Loucy (cell line): Measurements from ENCODE around the gene TC2N.
A peak's percentile ranks its signal among the peaks of the same experiment; 100 is the strongest.
"Not testable (repeated sequence)": the region's sequence is repeated elsewhere in the genome, so short reads cannot be mapped to it uniquely, and the experiment has no call there.

Experiments
- H2AFZ ChIP-seq: fragments of 200-600 bp; sonication (generic); 2 replicates; pipeline ENCODE4 v1.6.0; 2016; ENCODE audit warnings: antibody characterized with exemption, mild to moderate bottlenecking, low read length, moderate library complexity
- H3F3A ChIP-seq: fragments of 200-600 bp; 2 replicates; pipeline ENCODE4 v1.6.0; 2016; ENCODE audit warnings: antibody characterized with exemption, low read depth, mild to moderate bottlenecking
- H3K27me3 ChIP-seq: fragments of 200-600 bp; sonication (generic); 2 replicates; pipeline ENCODE4 v1.6.1; 2014; ENCODE audit warnings: low read length, mild to moderate bottlenecking; ENCODE audit not compliant: insufficient read depth, poor library complexity, severe bottlenecking
- H3K36me3 ChIP-seq: fragments of 200-600 bp; sonication (generic); 2 replicates; pipeline ENCODE4 v1.6.1; 2016; ENCODE audit warnings: low read length; ENCODE audit not compliant: insufficient read depth
- H3K4me1 ChIP-seq: fragments of 200-600 bp; sonication (generic); 2 replicates; pipeline ENCODE4 v1.5.1; 2014; ENCODE audit warnings: low read length, mild to moderate bottlenecking; ENCODE audit not compliant: insufficient read depth, poor library complexity, severe bottlenecking
- H3K4me2 ChIP-seq: fragments of 200-600 bp; sonication (generic); 2 replicates; pipeline ENCODE4 v1.6.0; 2014; ENCODE audit warnings: antibody characterized with exemption, low read length, low read depth, mild to moderate bottlenecking; ENCODE audit not compliant: poor library complexity, severe bottlenecking
- H3K4me3 ChIP-seq: fragments of 200-600 bp; sonication (generic); 2 replicates; pipeline ENCODE4 v1.5.1; 2014; ENCODE audit warnings: low read length, mild to moderate bottlenecking, mixed read lengths; ENCODE audit not compliant: poor library complexity, severe bottlenecking
- H3K79me2 ChIP-seq: fragments of 200-600 bp; sonication (generic); 2 replicates; pipeline ENCODE4 v1.6.1; 2014; ENCODE audit warnings: low read length; ENCODE audit not compliant: insufficient read depth
- H3K9ac ChIP-seq: fragments of 200-600 bp; sonication (generic); 2 replicates; pipeline ENCODE4 v1.6.0; 2014; ENCODE audit warnings: mild to moderate bottlenecking, low read depth, low read length, moderate library complexity; ENCODE audit not compliant: poor library complexity, severe bottlenecking
- H3K9me2 ChIP-seq: fragments of 200-600 bp; sonication (generic); replicated peaks from 2 replicates; pipeline ENCODE4 v1.6.1; 2016; ENCODE audit warnings: low read depth, low read length, mixed read lengths
- H3K9me3 ChIP-seq: fragments of 200-600 bp; sonication (generic); 2 replicates; pipeline ENCODE4 v1.6.1; 2014; ENCODE audit warnings: mild to moderate bottlenecking, antibody characterized with exemption, low read length, low read depth; ENCODE audit not compliant: insufficient read depth
- H4K20me1 ChIP-seq: fragments of 200-600 bp; sonication (generic); 2 replicates; pipeline ENCODE4 v1.6.0; 2014; ENCODE audit warnings: antibody characterized with exemption, low read length, mild to moderate bottlenecking; ENCODE audit not compliant: insufficient read depth, poor library complexity, severe bottlenecking
- EZH2phosphoT487 ChIP-seq: fragments of 200-600 bp; IDR thresholded peaks from 2 replicates; pipeline ENCODE4 v1.6.1; 2018; ENCODE audit warnings: antibody characterized with exemption, mild to moderate bottlenecking, moderate library complexity, borderline replicate concordance
- TF ChIP-seq, protein P1 (sequence below): fragments of 200-600 bp; sonication (generic); conservative IDR thresholded peaks from 2 replicates; pipeline ENCODE4 v1.5.1; 2014; ENCODE audit warnings: mild to moderate bottlenecking, antibody characterized with exemption, low read length

The TC2N gene

DNA sequence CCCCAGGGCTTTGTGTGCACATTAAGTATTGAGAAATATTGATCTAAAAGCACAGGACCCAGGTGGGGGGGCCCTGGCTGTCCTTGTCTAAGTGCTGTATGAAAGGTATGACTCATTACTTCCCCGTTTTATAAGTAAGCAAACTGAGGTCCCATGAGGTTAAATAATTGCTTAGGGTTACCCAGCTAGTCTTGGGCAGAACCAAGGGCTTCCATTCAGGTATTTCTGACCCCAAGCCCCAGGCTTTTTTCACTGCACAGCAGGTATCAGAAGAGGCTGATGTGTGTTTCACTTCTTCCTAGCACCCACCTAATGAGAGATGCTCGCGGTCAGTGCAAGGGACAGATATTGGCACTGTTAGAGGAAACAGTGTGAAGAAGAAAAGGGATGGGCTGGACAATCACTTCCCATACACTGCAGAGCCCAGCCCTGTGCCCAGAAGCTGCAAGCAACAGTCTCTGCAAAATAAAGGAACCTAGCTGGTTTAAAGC, 4.7 kb upstream of the TC2N start:
- peak overlapping the region; percentile 67 for H3K4me2 ChIP-seq
- H4K20me1 ChIP-seq, result no peaks in the 10 kb centered on the region
- no peak overlapping the region for H2AFZ ChIP-seq
- no peaks in the 10 kb centered on the region for H3K27me3 ChIP-seq
- peak overlapping the region; percentile 50 for H3K4me3 ChIP-seq
- 0 out of 2 replicates have a peak, but pooled peaks cover 3% of the 10 kb centered on the region for H3F3A ChIP-seq
- peaks cover 82% of the 10 kb centered on the region for H3K4me1 ChIP-seq
- peak overlapping the region; percentile 64 for H3K9ac ChIP-seq
- H3K79me2 ChIP-seq, result no peaks in the 10 kb centered on the region
- H3K9me2 ChIP-seq, result no peaks in the 10 kb centered on the region
- H3K36me3 ChIP-seq, result no peaks in the 10 kb centered on the region
- TF ChIP-seq EZH2phosphoT487, result no peak
- TF ChIP-seq, protein P1, sequence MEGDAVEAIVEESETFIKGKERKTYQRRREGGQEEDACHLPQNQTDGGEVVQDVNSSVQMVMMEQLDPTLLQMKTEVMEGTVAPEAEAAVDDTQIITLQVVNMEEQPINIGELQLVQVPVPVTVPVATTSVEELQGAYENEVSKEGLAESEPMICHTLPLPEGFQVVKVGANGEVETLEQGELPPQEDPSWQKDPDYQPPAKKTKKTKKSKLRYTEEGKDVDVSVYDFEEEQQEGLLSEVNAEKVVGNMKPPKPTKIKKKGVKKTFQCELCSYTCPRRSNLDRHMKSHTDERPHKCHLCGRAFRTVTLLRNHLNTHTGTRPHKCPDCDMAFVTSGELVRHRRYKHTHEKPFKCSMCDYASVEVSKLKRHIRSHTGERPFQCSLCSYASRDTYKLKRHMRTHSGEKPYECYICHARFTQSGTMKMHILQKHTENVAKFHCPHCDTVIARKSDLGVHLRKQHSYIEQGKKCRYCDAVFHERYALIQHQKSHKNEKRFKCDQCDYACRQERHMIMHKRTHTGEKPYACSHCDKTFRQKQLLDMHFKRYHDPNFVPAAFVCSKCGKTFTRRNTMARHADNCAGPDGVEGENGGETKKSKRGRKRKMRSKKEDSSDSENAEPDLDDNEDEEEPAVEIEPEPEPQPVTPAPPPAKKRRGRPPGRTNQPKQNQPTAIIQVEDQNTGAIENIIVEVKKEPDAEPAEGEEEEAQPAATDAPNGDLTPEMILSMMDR, result no peak
- no peaks in the 10 kb centered on the region for H3K9me3 ChIP-seq

- peaks cover 87% of the 10 kb centered on the region for H3K4me1 ChIP-seq
- not testable (repeated sequence) for H3K27me3 ChIP-seq, H3K79me2 ChIP-seq, H3K4me2 ChIP-seq, H3K9me2 ChIP-seq, H3K36me3 ChIP-seq, H3K9me3 ChIP-seq, H4K20me1 ChIP-seq, H3K4me3 ChIP-seq, H3F3A ChIP-seq, H2AFZ ChIP-seq
- peak overlapping the region; percentile 30 for H3K9ac ChIP-seq
Measured at GRCh38 chr14:91871401-91871800, 4.1 kb upstream of the TC2N start.

GRCh38 chr14:91870890-91871289, 3.6 kb upstream of the TC2N start:
- Histone ChIP-seq H3K27me3 (no peaks in the 10 kb centered on the region), H3F3A (peaks cover 13% of the 10 kb centered on the region; the same call in 1 of the 2 replicates), H3K9me3 (no peaks in the 10 kb centered on the region), H3K36me3 (no peaks in the 10 kb centered on the region), H3K4me3 (no peak overlapping the region), H3K79me2 (no peaks in the 10 kb centered on the region), H4K20me1 (no peaks in the 10 kb centered on the region), H3K9ac (peak overlapping the region; percentile 30), H3K4me1 (peaks cover 92% of the 10 kb centered on the region), H3K9me2 (no peaks in the 10 kb centered on the region), H2AFZ (no peak overlapping the region), H3K4me2 (peak overlapping the region; percentile 56)
- no peak for TF ChIP-seq EZH2phosphoT487
- TF ChIP-seq, protein P1, result no peak

- Histone ChIP-seq H3K27me3 (no peaks in the 10 kb centered on the region), H3K4me2 (peak overlapping the region; percentile 56), H2AFZ (peak overlapping the region; percentile 0; the same call in 1 of the 2 replicates), H4K20me1 (no peaks in the 10 kb centered on the region), H3K36me3 (no peaks in the 10 kb centered on the region), H3K9ac (peak overlapping the region; percentile 30), H3K9me3 (no peaks in the 10 kb centered on the region), H3K4me3 (peak overlapping the region; percentile 13), H3K4me1 (peaks cover 95% of the 10 kb centered on the region), H3K79me2 (no peaks in the 10 kb centered on the region), H3F3A (peaks cover 14% of the 10 kb centered on the region; the same call in 1 of the 2 replicates), H3K9me2 (no peaks in the 10 kb centered on the region)
- TF ChIP-seq, protein P1, result no peak
- no peak for TF ChIP-seq EZH2phosphoT487
Measured at GRCh38 chr14:91870001-91870400, 2.7 kb upstream of the TC2N start.
